ENCODE results near the gene CHD5. TPM values are rescaled to one million over a fixed set of nuclear protein-coding genes. Genes with fewer than 3 reads are reported as not detected.

The CHD5 gene
- total RNA-seq, 1 experiment from 2014 or later = 0.98 TPM

DNA sequence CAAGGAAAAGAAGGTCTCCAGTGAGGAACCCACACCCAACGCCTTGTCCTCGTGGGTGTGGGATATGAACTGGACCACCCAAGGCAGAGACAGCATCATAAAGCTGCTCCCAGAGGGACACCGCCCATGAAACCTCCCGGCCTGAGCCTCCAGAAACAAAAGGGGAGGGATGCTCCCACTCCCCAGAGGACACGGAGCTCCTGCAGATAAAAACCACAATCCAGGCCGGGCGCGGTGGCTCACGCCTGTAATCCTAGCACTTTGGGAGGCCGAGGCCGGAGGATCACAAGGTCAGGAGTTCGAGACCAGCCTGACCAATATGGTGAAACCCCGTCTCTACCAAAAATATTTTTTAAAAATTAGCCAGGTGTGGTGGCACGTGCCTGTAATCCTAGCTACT lies 66.4 kb downstream of the CHD5 start:
- DNase-seq (ENCODE audit: low spot score) = no peak

DNA sequence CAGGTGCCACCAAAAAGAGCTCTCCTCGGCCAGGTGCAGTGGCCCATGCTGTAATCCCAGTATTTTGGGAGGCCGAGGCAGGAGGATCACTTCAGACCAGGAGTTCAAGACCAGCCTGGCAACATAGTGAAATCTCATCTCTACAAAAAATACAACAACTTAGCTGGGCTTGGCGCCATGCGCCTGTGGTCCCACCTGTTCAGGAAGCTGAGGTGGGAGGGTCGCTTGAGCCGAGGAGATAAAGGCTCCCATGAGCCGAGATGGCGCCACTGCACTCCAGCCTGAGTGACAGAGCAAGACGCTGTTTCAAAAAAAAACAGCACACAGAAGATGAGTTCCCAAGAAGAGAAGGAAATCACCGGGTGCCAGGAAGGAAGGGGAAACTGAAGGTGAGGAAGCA lies 67.0 kb downstream of the CHD5 start:
- DNase-seq (ENCODE audit: low spot score) = no peak

DNA sequence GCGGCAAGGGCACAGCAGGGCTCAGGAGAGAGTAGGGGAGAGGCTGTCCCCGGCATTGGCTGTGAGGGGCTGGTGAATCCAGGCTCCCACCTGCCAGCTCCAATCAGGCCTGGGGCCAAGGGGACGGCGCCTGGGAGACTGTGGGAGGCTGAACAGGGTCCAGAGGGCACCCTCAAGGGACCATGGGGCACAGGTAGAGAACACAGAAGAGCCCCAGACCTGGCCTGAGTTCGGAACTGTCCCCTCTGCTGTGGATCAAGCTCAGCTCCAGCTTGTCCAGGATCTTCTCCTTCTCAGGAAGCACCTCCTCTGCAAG lies 67.5 kb downstream of the CHD5 start:
- no peak for DNase-seq (ENCODE audit: low spot score)

DNA sequence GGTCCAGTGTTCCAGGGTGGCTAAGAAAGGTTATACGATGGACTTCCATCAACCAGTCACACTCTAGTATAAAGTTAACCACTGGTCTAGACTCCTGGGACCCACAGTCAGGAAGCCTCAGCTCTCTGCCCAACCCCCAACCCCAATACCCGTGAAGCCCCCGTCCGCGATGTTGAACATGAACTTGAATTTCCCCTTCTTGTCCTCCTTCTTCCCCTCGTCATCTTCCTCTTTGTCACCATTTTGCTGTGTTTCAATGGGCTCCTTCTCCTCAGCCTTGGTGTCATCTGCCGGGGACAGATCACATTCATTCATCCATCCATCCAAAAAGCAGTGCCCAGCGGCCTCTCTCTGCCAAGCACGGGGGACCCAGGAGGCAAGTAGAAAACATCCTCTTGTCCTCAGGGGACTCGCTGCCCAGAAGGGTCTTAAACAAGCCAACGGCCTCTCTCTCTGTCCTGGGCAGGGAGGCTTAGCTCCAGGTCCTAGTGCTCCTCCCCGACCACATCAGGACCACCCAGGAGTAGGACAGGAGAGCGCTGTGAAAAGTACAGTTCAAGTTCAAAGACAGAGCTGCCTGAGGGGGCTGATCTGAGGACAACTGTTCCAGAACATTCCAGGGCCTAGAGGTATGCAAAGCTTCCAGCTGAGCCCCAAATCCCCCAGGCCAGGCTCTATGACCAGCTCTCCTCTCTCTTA lies 68.0 kb downstream of the CHD5 start:
- DNase-seq (ENCODE audit: low spot score) = no peak

DNA sequence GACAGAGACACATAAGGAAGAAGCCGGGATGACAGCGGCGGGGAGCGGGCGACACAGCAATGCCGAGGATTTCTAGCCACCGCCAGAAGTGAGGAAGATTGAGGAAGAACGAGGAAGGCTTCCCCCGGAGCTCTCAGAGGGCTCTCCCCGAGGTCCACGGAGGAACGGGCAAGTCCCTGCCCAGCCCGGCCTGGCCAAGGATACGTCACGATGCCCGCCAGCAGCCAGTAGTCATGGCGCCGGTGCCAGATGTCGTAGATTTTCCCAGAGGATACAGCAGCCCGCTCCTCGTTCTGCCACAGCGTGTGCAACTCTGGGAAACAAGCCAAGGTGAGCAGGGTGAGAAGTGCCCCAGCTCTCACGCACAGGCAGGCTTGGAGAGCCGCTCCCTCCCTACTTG lies 68.5 kb downstream of the CHD5 start:
- DNase-seq (ENCODE audit: low spot score) = no peak

DNA sequence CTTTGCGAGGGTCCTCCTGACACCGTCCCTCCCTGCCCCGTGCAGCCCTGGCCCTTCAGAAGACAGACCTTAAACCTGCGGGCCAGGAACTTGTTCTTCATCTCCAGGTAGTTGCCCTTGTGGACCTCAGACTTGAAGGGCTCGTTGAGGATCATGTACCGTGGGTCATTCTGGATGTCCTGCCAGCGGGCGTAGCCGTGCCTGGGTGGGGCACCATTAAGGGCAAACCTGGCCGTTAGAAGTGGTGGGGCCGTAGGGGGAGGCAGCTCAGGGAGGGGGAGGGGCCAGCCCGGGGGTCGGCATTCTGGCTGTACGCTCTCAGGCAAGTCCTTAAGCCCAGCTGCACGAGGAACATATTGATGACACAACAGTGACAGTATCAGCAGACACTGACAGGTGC lies 69.8 kb downstream of the CHD5 start:
- DNase-seq (ENCODE audit: low spot score) = no peak

DNA sequence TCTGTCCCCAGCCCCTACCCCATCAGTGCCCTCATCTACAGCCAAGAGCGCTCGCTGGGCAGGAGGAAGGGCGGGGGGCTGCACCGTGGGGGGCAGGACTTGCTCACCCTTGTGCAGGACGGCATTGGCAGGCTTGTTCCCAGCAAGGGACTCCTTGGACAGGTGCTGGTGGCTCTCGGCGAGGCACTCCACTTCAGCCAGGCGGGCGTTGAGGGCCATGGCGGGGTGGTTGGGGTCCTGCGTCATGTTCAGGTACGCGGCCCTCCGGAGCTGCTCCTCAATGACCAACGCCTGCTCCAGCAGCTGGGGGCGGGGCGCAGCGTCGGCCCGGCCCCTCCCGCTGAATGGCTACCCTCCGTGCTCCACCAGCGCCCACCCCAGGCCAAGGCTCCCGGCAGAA lies 70.4 kb downstream of the CHD5 start:
- DNase-seq (ENCODE audit: low spot score) = no peak

DNA sequence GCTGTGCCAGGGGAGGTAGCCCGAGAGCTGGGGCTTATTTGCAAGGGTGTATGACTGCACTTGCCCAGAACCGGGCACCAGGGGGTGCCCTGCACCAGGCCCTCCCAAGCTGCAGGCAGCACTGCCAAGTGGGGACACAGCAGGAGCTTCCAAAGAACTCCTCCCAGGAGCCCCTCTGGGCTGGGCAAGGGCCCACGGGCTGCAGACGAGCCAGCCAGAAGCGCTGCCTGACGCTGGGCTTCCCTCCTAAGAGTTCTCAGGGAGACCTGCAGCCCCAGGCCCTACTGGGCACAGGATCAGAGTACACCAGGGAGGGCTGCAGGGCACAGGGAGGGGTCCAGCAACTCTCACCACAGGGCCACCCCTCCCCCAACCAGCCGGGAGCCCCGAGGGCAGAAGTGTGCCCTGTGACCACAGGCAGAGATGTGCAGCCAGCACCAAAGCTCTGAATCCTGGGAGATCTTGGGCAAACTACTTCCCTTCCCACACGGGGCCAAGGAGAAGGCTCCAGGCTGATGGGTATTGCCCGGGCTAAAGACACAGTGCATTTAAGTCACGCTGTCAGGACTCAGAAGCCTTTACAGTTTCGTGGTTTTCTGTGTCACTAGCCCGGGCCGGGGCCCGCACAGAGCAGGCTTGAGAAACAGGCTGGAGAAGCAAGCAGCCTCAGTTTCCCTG lies 71.0 kb downstream of the CHD5 start:
- peak; percentile 43 for DNase-seq (ENCODE audit: low spot score)

DNA sequence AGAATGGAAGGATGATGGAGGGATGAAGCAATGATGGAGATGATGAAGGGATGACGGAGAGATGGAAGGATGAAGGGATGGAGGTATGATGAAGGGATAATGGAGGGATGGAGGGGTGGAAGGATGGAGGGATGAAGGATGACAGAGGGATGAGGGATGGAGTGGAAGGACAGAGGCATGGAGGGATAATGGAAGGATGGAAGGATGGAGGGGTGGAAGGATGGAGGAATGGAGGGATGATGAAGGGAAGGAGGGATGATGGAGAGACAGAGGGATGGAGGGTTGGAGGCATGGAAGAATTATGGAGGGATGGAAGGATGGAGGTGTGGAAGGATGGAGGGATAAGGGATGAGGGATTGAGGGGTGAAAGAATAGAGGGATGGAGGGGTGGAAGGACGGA lies 71.6 kb downstream of the CHD5 start:
- DNase-seq (ENCODE audit: low spot score) = no peak

DNA sequence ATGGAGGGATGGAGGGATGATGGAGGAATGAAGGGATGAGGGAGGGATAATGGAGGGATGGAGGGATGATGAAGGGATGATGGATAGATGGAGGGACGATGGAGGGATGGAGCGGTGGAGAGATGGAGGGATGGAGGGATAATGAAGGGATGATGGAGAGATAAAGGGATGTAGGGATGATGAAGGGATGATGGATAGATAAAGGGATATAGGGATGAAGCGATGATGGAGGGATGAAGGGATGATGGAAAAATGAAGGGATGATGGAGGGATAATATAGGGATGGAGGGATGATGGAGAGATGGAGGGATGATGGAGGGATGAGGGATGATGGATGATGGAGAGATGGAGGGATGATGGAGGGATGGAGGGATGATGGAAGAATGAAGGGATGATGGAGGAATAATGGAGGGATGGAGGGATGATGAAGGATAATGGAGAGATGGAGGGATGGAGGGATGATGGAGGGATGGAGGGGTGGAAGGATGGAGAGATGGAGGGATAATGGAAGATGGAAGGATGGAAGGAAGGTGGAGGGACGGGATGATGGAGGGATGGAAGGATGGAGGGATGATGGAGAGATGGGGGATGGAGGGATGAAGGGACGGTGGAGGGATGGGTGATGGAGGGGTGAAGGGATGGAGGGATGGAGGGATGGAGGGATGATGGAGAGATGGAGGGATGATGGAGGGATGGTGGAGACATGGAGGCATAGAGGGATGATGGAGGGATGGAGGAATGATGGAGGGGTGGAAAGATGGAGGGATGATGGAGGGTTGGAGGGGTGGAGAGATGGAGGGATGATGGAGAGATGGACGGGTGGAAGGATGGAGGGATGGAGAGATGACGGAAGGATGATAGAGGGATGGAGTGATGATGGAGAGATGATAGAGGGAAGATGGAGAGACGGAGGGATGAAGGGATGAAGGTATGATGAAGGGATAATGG lies 72.4 kb downstream of the CHD5 start:
- no peak for DNase-seq (ENCODE audit: low spot score)

DNA sequence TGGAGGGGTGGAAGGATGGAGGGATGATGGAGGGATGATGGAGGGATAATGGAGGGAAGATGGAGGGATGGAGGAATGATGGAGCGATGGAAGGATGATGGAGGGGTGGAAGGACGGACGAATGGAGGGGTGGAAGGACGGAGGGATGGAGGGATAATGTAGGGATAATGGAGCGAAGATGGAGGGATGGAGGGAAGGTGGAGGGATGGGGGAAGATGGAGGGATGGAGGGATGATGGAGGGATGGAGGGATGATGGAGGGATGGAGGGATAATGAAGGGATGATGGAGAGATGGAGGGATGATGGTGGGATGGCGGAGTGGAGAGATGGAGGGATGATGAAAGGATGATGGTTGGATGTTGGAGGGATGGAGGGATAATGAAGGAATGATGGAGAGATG lies 73.1 kb downstream of the CHD5 start:
- DNase-seq (ENCODE audit: low spot score) = no peak

DNA sequence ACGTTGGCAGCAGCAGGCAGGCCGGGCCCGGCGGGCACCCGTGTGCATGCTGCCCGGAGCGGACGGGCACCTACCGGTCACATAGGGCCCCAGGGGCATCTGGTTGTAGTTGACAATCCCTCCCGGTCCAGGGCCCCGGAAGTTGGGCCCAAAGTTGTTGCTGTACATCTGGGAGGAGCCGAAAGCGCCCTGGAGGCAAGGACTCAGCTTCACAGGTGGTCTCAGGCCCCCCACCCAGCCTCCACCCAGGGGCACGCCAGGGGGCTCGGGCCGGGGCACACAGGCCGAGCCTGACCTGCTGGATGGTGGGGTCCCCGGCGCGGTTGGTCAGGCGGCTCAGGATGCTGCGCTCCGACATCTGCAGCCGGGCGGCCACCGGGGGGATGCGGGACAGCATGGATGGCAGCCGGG lies 73.8 kb downstream of the CHD5 start:
- DNase-seq (ENCODE audit: low spot score) = no peak

DNA sequence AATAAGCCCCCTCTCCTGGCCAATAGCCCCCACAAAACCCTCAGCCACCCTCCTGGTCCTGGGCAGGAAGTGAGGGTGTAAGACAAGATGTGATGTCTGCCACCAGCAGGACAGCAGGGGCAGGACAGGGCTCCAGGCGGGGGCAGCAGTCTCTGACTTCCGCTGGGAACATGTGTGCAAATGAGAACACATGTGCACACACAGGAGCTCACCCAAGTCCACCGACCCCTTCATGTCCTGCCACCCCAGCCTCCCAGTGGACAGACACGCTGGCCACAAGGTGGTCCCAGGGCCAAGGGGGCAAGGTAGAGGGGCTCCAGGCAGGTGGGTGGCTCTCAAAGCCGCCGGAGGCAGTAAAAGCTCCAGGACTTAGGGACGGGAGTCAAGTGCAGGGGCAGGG lies 74.4 kb downstream of the CHD5 start:
- DNase-seq (ENCODE audit: low spot score) = no peak

DNA sequence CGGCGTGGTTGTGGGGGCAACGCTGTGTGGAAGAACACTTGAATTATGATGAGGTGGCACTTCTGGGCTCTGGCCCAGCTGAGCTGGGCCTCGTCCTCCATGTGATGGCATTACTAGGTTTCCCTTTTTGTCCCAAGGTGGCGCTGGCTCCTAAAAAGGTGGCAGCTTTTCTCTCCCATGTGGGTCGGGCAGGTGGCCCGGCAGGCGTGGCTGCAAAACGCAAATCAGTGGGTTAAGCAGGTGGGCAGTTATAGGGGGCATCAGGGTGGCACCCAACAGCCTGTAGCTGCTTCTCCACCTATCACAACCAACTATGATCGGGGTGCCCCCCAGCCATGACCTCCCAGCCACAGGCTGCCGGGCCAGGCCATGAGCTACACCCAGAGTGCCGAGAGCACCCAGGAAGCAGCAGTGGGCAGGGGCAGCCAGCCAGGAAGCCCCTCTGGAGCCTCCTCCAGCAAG lies 74.9 kb downstream of the CHD5 start:
- DNase-seq (ENCODE audit: low spot score) = no peak

DNA sequence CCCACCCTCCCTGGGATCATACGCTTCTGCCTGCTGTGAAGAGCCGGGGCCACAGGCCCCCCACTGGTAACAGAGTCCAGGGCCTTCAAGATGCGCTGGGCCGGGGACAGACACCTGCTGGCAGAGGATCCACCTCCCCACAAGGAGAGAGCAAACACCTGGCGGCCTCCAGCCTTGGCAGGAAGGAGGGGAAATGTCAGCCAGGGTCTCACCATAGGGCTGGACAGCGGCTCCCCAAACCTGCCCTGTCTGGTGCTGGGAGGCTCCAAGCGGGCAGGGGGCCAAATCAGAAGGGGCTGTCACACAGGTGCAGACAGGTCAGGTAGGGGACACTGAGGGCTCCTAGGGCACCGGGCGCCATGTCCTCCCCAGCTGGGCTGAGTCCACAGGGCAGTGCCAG lies 75.5 kb downstream of the CHD5 start:
- DNase-seq (ENCODE audit: low spot score) = no peak

DNA sequence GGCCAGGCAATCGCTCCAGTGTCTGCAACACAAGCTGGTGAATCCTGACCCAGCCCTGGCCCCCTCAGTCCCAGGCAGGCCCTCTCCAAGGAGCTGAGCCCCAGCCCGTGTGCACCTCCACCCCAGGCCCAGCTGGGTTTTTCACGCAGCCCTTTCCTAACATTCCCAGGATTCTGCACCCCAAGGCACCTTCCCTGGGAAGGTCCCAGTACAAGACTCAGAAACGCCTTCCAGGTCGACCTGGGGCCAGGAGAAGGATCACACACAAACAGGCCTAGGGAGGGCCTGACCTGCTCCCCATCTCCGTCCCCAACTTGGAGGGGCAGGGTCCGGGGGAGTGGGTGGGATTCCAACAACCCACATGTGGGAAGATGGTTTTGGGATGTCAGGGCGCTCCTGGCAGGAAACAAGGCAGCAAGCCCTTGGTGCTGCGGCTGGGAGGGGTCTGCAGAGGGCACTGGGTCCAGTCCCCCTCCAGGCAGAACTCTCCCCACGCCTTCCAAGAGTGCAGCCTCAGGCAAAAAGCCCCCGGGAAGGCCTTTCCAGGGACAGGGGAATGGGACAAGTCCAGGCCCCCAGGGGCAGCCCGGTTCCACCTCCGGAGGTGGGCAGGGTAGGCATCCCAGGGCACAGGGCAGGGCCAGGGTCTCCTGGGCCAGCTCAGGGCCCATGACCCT lies 76.1 kb downstream of the CHD5 start:
- no peak for DNase-seq (ENCODE audit: low spot score)

DNA sequence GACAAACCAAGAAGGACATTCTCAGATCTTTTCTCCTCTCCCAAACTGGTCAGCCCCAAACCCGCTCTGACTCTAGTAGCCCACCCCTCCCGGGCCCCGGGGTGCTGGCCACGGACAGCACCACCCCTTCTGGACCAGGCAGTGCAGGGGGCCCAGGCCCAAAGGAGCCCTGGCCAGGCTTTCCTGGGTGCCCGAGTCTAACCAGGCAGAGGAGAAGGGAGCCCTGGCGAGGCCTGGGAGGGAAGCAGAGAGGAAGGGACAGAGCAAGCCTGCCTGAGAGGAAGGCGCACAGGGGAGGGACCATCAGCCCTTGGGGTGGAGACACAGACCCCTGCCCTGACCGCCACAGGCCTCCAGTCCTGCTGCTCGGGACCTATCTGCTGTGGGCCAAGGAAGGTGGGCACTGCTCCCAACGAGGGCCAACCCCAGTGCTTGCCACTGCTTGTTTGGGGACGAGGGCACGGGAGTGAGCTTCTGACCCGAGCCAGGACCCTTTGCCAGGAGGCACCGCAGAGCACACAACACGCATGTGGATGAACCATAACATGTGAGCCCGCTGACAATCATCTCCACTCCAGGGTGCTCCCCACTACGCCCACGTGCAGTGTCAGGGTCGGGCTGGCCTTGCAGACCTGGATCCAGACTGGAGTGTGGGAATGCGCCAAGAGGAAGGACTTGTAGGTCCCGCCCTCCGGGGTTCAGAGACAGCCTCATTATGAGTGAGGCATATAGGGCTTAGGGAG lies 76.8 kb downstream of the CHD5 start:
- no peak for DNase-seq (ENCODE audit: low spot score)

DNA sequence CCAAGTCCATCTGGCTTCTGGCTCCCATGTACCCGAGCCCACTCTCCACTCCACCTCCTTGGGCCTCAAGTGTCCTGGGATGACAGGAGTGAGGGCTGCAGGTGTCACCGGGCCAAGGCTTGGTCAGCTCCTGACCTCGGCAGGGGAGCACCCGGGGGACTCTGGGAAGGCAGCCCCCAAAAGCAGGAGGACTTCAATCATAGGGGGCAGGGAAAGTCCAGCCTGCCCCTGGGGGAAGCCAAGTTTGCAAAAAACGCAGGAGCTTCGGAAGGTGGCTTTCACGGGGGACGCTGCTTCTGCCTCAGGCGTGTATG lies 77.6 kb downstream of the CHD5 start:
- DNase-seq (ENCODE audit: low spot score) = no peak

DNA sequence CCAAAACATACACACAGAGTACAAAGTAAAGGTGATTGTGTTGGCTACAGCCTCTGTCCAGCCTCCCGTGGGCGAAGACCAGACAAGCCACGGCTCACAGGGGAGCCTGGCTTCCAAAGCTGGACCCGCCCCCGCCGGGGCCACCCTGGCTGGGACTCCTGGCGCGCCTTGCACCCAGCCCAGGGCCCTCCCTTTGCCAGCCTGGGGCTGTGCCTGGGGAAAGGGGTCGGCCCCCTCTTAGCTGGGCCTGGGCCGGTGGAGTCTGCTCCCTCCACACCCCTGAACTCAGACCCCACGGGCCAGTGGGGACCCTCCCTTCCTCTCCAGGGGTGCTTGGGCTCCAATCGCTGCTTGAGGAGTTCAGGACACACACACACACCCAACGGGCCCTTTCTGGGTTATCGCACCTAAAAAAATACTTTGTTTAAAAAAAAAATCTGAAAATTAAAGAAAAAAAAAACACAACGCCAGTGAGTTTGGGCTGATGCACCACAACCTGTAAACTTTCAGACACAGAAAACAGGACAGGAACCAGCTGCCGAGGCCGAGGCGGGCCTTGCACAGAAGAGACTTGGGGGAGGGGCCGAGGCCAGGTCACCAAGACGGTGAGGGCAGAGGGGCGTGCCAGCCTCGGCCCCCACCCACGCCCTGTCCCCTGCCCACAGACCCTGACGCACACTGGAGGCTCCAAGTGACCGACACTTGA lies 78.1 kb downstream of the CHD5 start:
- DNase-seq (ENCODE audit: low spot score) = no peak

DNA sequence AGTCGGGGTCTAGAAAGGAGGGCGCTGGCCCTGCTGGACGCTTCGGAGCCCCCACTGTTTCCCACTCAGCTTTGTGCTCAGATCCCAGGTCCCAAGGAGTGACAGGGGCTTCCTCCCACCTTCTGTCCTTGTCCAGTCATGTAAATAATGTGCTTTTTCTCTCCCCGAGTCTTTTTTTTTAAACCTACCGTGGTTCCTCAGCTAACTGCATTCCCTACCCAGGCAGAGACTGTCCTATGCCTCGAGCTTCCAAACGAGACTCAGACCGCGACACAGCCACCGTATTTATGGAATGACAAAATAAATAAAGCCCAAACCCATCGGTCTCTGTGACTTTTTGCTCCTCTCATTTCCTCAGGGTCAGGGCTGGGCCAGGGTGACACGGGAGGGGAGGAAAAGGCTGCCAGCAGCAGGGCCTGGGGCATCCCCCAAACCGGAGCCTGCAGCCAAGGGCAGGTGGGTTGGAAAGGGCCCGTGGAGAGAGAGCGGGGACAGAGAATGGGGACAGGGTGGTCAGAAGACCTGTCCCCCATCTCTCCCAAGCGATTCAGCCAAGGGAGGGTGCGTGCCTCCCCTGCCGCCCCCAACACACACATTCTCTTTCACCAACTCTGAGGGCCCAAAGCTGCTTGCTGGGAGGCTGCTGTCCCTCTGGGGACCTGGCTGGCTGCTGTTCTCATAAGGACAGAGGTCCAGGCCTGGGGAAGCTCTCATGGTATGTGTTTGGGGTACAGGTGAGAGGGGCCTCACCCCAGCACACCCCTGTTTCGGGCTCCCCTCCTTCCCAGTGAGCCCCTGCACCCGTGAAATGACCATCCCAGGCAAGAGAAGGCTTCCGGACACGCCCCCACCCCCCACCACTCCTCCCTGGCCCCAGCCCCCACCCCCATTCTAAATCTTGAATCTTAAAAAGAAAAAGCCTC lies 79.0 kb downstream of the CHD5 start:
- no peak for DNase-seq (ENCODE audit: low spot score)

Measured in A172 (cell line).